Measurements from ENCODE around the gene PLEKHJ1.

GRCh38 chr19:2230807-2231533 lies 5.2 kb downstream of the PLEKHJ1 start:
- TF ChIP-seq, protein P1, sequence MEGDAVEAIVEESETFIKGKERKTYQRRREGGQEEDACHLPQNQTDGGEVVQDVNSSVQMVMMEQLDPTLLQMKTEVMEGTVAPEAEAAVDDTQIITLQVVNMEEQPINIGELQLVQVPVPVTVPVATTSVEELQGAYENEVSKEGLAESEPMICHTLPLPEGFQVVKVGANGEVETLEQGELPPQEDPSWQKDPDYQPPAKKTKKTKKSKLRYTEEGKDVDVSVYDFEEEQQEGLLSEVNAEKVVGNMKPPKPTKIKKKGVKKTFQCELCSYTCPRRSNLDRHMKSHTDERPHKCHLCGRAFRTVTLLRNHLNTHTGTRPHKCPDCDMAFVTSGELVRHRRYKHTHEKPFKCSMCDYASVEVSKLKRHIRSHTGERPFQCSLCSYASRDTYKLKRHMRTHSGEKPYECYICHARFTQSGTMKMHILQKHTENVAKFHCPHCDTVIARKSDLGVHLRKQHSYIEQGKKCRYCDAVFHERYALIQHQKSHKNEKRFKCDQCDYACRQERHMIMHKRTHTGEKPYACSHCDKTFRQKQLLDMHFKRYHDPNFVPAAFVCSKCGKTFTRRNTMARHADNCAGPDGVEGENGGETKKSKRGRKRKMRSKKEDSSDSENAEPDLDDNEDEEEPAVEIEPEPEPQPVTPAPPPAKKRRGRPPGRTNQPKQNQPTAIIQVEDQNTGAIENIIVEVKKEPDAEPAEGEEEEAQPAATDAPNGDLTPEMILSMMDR (IDR thresholded peaks at IDR 0.05), result no peak
- TF ChIP-seq POLR2AphosphoS5 (IDR thresholded peaks at IDR 0.05) (no peak), POLR2A (IDR thresholded peaks at IDR 0.05; ENCODE audit: low read depth) (no peak)
